Heart left ventricle (tissue), 13 donors: Measurements from ENCODE around the gene HCN2.

Experiments used
- CTCF ChIP-seq, 12 donors: fragments of 200-600 bp; sonication (generic) in 4 of 12; IDR thresholded peaks; one replicate each; pipeline versions ENCODE4 v1.5.0 to v1.8.0; 2018 to 2022; ENCODE audit warnings: antibody characterized with exemption in 12 of 12, mild to moderate bottlenecking in 5 of 12
- POLR2A ChIP-seq, 2 donors: fragments of 450-650 bp; IDR thresholded peaks; one replicate each; pipeline ENCODE4 v1.6.1; 2017; ENCODE audit warnings: antibody characterized with exemption in 2 of 2, mild to moderate bottlenecking in 2 of 2, moderate library complexity in 2 of 2
- donor health status: ischemic (EF 13 %, LVEDD 7.1; RV severe dilation, severe dysfunction).
- donor health status: DM: no; HTN: yes; CAD: no.
- donor health status: DM: no; HTN: no; CAD: no.
- donor health status: ischemic (EF 25% LVEDD 6.9; RV normal size, moderate dysfunction).
- donor health status: ischemic (EF 25% LVEDD 5.7; RV mildly dilated, moderate dysfunction).
- donor health status: ischemic (EF 35%, LVEDD 5.7; RV mildly dilated, moderate dysfunction).
- donor health status: nonischemic (EF 11% LVEDD 7.7; RV severe dilation, severe dysfunction).
- donor health status: DM: yes; HTN: yes; CAD: no.
- donor health status: PGD.
- donor health status: ischemic (EF 29% LVEDD 5.4; RV normal size, mild dysfunction).
- donor health status: nonischemic (EF 23%, LVEDD 6.1; RV moderate dilation, normal function).

GRCh38 chr19:560121-560520 lies 29.6 kb upstream of the HCN2 start:
- TF ChIP-seq CTCF (IDR thresholded peaks at IDR 0.05) (no peak), POLR2A (IDR thresholded peaks at IDR 0.05) (no peak)
